GM18858 (cell line): ENCODE results near the gene TRIO.
A peak's percentile ranks its signal among the peaks of the same experiment; 100 is the strongest.
"Not testable (repeated sequence)": the region's sequence is repeated elsewhere in the genome, so short reads cannot be mapped to it uniquely, and the experiment has no call there.

Experiments used
- ATAC-seq: cut with Tn5 transposase; IDR thresholded peaks from one replicate; pipeline ENCODE4 v1.9.1; 2021; ENCODE audit not compliant: unreplicated experiment

Gene TRIO

DNA sequence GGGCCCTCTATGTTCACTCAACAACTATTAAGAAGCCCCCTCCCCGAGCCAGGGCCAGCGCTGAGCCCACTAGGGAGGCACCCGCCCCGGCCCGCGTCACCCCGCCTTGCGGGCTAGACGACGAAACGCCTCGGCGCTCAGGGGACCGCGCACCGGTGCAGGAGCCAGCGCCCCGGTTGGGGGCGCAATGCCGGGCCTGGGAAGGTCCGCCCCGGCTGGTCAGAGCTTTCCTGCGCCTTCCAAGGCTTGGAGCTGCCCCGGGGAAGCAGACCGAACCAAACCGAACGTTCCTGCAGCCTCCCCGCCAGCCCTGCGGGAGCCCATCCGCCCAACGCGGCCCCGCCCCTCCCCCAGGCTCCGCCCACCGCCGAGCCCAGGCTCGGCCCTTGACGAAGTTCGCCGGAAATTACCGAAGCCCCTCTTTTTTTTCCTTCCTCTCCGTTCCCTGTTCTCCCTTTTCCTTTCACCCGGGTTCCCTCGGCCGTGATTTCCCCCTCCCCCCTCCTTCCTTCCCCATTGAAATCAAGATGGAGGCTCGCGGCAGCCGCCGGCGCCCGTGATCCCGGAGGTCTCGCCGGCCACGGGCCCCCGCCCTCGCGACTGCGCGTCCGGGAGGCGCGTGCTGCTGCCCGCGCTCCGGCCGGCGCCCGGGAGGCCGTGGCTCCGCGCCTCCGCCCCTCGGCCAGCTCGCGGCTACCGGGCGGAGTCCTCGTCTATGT is at the start of gene TRIO:
TSS of gene TRIO (plus strand) at position 516 of the 719 bp plus-strand sequence. CDS start 384 bp downstream, outside the sequence.
- peak; percentile 25 for ATAC-seq

DNA sequence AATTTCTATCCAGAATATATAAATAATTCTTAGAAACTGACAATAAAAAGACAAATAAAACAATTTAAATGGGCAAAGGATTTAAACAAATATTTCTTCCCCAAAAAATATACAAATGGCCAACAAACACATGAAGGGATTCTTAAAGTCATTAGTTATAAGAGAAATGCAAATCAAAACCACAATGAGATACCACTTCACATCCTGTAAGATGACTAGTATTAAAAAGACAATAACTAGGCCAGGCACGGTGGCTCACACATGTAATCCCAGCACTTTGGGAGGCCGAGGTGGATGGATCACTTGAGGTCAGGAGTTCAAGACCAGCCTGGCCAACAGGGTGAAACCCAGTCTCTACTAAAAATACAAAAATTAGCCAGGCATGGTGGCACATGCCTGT is 45.8 kb upstream of the TRIO start:
- not testable (repeated sequence) for ATAC-seq

DNA sequence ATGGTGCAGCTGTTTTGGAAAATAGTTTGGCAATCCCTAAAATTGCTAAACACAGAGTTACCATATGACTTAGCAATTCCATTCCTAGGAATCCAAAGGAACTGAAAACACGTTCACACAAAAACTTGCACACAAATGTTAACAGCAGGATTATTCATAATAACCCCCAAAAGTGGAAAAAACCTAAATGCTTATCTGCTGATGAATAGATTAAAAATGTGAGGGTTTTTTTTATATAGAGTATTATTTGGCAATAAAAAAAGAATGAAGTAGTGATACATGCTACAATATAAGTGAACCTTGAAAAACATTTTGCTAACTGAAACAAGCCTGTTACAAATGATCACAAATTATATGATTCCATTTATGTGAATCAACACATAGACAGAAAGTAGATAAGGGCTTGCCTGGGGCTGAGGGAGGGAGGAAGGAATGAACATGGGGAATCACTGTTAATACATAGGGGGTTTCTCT is 45.1 kb upstream of the TRIO start:
- ATAC-seq: no peak

DNA sequence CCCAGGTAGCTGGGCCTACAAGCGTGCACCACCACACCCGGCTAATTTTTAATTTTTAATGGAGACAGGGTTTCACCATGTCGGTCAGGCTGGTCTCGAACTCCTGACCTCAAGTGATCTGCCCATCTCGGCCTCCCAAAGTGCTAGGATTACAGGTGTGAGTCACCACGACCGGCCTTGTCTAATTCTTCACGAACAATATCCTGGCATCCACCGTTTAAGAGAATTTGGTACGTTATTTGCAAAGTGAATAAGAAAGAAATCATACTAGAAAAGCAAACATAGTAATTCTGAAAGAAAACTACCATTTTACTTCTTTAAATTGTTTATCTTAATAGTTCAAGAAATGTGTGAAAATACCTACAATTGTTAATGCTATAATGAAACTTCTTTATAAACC is 42.9 kb upstream of the TRIO start:
- ATAC-seq: no peak

DNA sequence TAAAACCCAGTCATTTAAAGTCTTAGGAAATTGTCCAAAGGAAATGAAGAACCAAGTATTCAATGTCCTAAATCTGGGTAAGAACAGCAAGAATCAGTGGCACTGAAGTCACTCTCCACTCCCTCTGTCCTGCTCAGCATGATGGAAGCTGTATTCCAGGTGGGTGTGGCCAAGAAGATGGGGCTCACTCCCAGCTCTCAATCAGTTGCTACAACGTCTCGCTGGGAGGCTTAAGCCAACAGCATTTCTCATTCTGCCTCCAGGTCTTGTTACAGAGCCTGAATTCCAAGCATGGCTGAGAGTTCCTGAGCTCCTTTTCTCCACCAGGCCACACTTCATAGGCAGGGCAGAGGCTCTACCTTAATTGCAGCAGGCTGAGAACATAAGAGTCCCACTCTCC is 41.2 kb upstream of the TRIO start:
- no peak for ATAC-seq

DNA sequence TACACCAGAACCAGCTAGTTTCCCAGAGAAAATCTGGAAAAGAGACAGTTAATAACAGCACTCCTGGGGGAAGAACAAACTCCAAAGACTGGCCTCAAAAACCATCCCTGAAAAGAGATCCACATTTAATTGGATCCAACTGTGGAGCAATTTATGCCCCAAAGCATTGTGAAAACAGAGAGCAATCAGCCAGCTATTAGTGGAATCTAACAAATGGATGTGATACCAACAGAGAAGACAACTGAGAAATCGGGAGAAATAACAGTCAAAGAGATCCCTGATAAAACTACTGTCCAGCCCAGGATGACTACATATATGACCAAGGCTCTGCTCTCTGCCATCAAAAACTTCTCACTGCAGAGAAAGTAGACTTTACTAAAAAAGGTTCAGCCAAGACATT is 40.5 kb upstream of the TRIO start:
- no peak for ATAC-seq

DNA sequence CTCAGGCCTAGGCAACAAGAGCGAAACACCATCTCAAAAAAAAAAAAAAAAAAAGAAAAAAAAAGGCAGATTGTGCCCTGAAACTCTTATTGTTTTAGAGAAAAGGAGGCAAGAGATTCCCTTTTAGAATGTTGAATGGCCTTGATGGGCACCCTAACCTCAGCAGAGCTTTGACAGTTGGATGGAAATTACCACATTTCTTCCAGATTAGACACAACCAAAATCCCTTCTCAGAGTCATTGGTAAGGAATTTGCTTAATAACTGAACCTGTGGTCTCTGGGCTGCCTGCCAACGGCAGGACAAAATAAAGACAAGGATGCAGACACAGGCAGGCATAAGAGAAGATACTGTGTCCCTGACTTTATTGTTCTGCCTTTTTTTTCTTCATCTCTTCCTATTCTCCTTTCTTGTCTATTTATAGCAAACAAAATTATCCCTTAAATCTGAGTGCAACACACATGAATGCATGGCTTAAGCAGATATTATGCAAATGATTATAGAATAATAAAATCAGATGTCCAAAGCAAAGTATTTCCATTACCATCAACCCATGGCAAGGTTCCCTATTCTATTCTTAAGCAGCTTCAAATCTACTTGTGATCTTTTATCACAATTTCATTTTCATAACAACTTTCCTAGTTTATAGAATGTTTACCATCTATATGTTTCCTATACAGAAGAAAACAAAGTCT is 37.3 kb upstream of the TRIO start:
- ATAC-seq: no peak

DNA sequence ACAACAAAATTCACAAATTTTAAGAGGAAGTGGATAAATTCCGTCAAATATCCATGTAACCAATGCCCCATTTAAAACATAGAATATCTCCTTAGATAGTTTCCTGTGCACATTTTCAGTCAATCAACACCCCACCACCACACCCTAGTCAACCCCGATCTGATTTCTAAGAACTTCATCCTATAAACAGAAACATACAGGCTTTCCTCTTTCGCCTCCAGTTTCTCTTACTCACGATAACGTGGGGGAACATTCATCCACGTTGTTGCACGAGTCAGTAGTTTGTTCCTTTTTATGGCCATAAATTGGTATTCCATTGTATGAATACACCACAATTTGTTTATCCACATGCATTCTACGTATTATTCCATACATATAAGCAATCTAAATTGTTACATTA is 35.6 kb upstream of the TRIO start:
- ATAC-seq: no peak

DNA sequence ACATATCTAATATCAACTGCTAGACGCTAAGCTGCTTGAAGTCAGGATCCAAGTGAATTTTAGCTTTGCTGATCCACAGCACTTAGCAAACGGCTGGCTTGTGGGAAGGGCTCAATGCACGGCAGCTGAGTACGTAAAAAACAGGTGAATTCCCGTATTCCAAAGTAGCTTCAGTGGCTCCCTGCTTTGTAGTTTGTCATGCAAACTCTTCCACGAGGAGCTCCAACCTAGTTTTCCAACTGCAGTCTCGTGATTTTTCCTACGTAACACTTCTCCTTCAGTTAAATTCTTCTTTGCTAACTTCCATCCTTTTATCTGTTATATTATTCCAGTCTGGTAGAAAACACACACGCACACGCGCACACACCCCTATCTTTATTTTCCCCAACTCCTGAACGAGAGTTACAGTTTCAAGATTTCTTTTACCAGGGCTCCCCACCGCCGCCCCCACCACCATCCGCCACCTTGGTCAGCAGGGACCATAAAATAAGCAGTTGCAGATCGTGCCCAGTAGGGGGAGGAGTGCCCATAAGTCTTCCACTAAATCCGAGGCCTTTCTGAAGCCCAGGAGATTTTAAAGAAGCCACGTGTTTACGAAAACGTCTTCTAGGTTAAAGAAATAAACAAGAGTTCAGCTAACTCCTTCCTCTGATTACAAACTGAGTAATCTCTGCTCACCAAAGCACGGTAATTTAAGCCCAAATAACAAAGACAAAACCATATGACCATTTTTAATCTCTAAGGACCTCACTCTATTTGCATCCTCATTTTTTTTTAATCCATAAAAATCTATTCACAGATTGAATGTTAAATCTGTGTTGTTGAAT is 34.8 kb upstream of the TRIO start:
- peak; percentile 52 for ATAC-seq

DNA sequence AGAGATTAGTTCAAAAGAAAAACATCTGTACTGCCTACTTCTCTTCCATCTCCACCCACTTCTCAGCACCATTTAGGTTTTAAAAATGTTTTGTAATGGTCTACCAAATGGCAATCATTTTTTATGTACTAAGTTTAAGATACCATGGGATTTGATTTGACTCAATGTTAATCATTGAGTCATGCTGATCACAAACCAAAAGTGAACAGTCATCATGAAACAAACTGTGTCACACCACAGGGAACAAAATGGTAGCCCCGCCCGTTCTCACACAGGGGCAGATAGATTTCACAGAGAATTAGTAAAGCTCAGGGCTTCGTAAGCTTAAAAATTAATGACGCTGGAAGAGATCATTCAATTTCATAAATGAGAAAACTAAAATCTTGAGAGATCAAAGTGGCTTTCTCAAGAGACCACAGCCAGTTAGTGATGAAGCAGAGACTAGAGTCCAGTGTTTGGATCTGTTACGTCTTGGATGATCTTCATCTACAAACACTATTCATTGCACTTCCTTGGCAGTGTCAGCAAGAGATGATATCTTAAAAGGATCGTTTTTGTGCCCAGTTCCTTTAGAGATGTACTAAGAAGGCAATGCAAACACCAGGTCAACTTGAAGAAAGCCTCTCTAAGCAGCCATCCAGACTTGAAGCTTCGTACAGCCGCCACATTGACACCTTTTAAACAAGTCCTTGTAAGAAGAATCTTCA is 33.9 kb upstream of the TRIO start:
- peak; percentile 82 for ATAC-seq

DNA sequence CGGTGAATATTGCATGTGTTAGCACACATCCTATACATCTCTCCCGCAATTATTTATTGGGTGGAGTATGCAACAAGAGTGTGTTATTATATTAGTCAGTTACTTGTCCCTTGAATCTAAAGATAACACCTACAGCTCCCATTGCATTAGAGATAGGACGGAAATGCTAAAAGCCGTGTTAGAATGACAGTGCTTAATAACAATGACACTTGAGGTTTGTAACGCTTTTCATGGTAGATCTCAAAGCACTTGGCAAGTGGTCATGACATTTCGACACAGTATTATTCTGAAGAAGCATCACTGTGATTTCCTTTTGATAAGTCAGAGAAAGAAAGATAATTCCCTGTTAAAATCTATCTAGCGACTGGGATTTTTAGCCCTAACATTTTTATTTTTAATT is 33.4 kb upstream of the TRIO start:
- ATAC-seq: no peak

DNA sequence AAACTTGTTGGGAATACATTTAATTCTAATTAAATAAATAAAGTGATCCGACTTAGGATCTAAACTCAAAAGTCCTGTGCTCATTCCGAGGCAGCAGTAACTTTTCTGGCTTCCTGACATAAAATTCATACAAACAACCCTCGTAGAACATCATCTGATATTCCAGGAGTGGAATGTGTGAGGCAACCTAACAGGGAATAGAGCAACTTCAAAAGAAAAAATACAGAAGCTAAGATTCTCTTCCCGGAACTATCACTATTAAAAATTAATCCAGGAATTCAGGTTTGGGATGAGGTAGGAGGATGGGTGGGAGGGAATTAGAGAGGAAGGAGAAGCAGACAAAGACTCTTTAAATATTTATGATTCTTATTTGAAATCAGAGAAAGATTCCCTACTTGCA is 32.9 kb upstream of the TRIO start:
- ATAC-seq: no peak

DNA sequence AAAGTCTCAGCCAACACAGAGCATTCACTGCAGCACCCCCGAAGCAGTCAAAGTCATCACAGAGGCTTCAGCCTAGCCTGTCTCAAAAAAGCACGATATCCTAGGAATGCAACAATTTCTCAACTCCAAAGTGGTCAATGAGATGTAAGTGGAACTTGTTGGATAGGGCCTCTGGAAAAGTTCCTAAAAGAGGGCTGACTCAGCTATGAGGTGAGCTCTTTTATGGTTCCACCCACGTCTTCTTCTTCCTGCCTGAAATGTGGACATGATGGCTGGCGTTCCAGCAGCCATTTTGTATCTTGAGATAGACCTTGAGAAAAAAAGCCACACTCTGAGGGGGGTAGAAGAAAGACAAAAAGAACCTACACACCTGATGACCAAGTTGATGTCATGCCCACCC is 32.5 kb upstream of the TRIO start:
- ATAC-seq: no peak

DNA sequence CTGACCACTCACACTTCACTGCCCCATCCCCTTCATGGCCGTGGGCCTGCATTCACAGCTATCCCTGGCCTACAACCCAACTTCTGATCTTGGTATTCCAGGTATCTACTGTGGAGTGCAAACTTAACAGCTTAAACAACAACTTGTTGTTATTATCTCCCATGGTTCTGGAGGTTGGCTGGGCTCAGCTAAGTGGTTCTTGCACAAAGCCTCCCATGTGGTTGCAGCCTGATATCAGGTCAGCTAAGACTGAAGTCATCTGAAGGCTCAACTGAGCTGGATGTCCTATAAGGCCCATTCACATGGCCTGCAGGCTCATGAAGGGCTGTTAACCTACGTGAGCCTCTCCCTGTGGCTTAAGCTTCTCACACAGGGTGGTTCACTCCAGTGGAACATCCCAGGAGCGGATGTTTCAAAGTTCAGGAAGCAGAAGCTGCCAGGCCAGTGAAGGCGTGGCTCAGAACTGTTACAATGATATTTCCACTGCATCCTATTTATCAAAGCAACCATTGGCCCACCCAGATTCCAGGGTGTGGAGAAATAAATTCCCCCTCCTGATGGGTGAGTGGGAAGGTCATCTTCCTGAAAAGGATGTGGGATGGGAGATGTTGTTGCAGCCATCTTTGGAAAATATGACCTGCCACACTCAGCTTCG is 30.0 kb upstream of the TRIO start:
- ATAC-seq: no peak

DNA sequence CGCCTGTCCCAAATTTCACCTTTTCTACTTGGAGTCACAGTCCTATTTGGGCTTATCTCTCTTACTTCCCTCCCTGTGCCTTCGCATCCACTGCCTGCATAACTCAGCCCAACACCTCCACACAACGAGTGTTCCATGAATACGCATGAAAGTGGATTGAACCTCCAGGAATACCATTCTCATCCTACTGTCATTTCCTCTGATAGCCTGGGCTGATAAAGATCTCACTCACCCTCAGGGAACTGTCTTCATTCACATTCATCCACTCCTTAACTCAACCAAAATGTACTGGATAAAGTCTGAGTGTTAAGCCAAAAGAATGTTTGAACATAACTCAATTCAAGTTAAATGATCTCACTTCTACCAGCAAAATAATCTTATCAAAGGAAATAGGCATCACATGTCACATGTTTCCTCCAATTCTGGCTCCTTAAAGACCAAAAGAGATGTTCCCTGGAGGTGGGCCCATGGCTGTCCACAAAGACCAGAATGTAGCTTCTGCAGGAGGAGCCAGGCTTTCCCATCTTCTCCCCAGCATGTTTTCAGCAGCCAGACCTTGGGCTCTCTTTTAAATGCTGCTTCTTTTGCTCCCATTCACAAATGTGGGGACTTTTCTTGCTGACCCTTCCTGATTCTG is 28.4 kb upstream of the TRIO start:
- no peak for ATAC-seq

DNA sequence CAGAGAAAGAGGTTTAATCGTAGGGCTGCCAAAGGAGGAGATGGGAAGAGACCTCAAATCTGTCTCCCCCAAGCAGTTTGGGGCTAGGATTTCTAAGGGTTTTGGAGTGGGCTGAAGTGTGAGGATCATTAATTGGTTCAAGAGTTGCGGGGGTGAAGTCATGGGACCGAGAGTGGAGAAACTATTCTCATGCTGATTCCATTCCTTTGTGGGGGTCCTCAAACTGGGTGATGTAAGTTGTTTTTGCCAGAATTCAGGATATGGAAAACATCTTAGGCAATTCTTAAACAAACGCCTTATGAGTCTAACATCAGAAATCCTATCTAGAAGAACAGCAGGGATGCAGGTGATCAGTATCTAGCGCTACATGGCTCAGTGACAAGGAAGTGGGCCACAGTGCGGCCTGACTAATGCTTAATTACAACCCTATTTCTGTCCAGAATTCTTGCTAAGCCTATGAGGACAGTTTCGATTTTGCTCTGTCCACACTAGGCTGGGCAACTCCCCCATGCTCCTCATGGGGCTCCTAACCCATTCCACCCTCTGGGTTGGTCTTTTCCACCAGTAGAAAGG is 27.7 kb upstream of the TRIO start:
- no peak for ATAC-seq

DNA sequence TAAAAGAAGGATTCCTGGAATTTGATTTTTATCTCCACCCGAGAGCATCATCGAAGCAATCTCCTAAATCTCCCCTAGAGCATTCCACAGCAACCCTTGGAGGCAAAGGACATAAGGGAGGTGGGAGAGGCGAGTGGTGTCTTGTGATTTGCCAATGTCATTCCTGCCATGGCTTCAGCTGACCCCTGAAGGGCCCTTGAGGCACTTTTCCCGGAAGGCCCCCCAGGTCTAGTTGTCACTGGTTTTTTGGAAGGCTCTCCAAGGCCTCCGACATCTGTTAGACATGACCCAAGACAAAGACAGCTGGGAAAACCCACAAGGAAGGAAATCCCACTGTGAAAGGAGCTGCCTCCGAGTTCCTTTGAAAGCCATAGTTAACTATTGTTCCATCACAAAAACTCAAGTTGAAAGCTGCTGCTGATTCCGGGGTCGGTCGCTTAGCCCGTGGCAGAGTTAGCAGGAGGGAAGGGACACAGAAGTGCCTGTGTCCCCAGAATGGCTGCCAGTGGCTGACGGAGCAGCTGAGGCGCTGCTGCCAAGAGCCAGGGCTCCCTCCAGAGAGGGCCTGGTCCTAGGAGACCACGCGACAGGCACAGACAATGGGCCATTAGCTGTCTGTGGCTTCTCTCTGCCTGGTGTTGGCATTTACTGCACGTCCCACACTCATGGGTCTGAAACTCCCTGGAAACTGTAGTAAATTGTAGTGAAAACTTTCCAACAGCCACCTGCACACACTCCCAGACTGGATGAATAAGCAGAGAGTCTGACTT is 24.4 kb upstream of the TRIO start:
- no peak for ATAC-seq

DNA sequence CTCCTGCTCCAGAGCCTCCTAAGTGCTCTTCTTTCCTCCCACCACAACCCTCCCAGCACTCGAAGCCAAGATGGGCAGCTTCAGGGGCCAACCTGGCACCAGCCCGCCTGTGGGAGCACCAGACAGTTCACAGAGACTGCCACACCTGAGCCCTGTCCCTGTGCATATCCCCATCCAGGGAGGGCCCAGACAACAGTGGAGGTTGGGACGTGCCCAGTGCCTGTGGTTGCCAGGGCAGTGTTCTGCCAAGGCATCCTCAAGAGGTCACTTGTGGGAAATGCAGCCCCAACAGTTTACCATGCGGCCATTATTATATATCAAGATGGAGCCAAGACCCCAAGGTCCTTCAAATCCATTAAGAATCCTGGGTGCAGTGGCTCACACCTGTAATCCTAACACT is 23.0 kb upstream of the TRIO start:
- ATAC-seq: no peak

DNA sequence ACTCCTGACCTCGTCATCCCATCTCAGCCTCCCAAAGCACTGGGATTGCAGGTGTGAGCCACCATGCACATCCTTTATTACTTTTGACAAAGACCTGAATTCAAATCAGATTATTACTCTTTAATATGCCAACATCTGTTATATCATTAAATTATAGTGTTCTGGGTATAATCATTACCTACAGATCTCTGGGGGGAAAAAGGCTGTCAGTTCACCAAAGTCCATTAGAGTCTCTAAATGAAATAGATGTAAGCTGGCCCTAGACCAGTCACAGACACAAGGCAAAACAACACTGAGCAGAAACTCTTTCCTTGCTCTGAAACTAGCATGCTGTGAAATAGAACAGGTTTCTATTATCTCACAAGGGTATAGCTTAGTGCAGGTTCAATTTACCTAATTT is 21.6 kb upstream of the TRIO start:
- ATAC-seq: no peak
